ENCODE data around the gene KLK15. TPM values are rescaled to one million over a fixed set of nuclear protein-coding genes. Genes with fewer than 3 reads are reported as not detected.

Gene KLK15, protein sequence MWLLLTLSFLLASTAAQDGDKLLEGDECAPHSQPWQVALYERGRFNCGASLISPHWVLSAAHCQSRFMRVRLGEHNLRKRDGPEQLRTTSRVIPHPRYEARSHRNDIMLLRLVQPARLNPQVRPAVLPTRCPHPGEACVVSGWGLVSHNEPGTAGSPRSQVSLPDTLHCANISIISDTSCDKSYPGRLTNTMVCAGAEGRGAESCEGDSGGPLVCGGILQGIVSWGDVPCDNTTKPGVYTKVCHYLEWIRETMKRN
- total RNA-seq = not detected
- not detected for polyA plus RNA-seq
- long read RNA-seq, donor 1 = 0 reads
- long read RNA-seq, donor 2 = 0 reads
- long read RNA-seq, donor 3 = 0 reads

DNA sequence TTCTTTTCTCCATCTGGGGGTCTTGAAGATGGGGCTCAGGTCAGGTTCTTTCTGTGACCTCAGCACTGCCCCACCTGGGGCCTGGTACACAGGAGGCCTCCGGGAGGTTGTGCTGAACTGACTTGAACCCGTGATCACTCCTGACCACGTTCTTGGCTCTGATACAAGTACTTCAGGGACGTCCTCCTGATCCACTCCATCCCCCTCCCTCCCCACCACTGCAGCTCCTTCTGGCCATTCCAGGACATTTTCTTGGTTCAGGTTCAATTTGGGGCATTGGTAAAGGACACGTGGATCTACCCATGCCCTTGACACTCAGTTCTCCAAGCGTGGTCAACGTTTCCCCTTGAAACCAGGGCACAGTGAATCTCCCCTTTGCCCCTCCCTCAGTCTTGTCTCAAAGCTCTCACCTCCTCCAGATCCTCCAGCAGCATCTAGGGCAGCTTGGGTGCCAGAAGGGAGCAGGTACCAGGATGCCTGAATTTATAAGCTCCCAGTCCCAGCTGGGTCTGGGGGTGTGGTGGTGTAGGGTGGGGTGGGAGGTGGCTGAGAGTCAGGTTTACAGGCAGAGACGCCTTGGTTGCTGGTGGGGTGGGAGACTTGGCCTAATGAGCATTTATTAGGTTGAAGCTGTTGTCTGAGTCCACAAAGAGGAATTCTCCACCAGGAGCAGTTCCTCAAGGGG is at the start of gene KLK15:
Gene KLK15, minus strand, starts transcription at position 458 of the 685 bp plus-strand sequence. CDS start 2,082 bp downstream, outside the sequence.
- Histone ChIP-seq H3K27ac (no peak within 1 kb of the TSS), H3K9me3 (no peaks in the 10 kb centered on the region), H3K36me3 (no peaks in the 10 kb centered on the region), H3K4me3 (no peak within 1 kb of the TSS), H3K27me3 (peaks cover 0 to 36% (median 12%) of the 10 kb centered on the region in 9 donors), H3K4me1 (peaks cover 0 to 12% (median 9%) of the 10 kb centered on the region in 12 donors)
- no peak for TF ChIP-seq POLR2A (IDR thresholded peaks at IDR 0.05)
- intact Hi-C loops (cut with DNase I) = no loop called here
- DNase-seq = no peak
- 63 to 70% (median 68%) methylated on average over 8 of the region's 8 CpGs for whole genome bisulfite sequencing, 4 donors
- no peak for ATAC-seq

DNA sequence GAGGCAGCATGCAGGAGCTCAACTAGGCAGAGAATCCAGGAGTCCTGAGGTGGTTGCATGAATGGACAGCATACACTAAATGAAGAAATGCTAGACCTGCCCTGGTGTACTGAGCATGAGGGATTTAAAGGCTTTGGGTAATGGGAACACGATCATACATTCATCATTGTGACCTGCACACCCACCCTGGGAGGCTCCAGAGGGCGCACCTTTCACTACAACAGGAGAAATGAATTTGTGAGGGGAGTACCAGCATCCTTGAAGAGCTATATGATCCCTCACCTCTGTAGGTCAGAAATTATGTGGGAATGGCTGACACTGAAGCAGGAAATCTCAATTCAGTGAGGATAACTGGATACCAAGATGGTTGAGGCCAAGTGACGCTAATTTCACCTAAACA is 48.8 kb upstream of the KLK15 start:
- intact Hi-C loops (cut with DNase I) = no loop called here
- H3K27me3 ChIP-seq = peaks cover 0 to 52% (median 4%) of the 10 kb centered on the region in 9 donors

DNA sequence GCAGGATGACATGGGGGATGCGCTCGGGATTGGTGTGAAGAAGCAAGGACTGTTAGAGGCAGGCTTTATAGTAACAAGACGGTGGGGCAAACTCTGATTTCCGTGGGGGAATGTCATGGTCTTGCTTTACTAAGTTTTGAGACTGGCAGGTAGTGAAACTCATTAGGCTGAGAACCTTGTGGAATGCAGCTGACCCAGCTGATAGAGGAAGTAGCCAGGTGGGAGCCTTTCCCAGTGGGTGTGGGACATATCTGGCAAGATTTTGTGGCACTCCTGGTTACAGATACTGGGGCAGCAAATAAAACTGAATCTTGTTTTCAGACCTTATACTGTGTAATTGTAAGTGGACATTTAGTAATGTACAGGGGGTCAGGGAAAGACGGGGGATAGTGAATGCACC is 46.9 kb upstream of the KLK15 start:
- Histone ChIP-seq H3K27ac (no peak overlapping the region), H3K4me3 (no peak overlapping the region), H3K36me3 (no peaks in the 10 kb centered on the region), H3K27me3 (peaks cover 0 to 52% (median 7%) of the 10 kb centered on the region in 9 donors), H3K4me1 (no peaks in the 10 kb centered on the region), H3K9me3 (no peaks in the 10 kb centered on the region)
- no peak for TF ChIP-seq POLR2A (IDR thresholded peaks at IDR 0.05)
- TF ChIP-seq, protein P1, sequence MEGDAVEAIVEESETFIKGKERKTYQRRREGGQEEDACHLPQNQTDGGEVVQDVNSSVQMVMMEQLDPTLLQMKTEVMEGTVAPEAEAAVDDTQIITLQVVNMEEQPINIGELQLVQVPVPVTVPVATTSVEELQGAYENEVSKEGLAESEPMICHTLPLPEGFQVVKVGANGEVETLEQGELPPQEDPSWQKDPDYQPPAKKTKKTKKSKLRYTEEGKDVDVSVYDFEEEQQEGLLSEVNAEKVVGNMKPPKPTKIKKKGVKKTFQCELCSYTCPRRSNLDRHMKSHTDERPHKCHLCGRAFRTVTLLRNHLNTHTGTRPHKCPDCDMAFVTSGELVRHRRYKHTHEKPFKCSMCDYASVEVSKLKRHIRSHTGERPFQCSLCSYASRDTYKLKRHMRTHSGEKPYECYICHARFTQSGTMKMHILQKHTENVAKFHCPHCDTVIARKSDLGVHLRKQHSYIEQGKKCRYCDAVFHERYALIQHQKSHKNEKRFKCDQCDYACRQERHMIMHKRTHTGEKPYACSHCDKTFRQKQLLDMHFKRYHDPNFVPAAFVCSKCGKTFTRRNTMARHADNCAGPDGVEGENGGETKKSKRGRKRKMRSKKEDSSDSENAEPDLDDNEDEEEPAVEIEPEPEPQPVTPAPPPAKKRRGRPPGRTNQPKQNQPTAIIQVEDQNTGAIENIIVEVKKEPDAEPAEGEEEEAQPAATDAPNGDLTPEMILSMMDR (IDR thresholded peaks at IDR 0.05) = no peak
- DNase-seq (no peak), ATAC-seq (no peak)
- 72 to 78% (median 75%) methylated on average over 5 of the region's 5 CpGs for WGBS, 4 donors
- intact Hi-C loops (cut with DNase I) = no loop called here

More for the DNA sequence above, 48.8 kb upstream of the KLK15 start:
- 47 to 54% (median 51%) methylated on average over 3 of the region's 3 CpGs for WGBS, 4 donors
- DNase-seq (no peak), ATAC-seq (no peak)
- H3K4me1 ChIP-seq = no peaks in the 10 kb centered on the region
- no peaks in the 10 kb centered on the region for H3K36me3 ChIP-seq
- H3K27ac ChIP-seq = no peak overlapping the region
- no peak for TF ChIP-seq POLR2A (IDR thresholded peaks at IDR 0.05)
- TF ChIP-seq, protein P1 (IDR thresholded peaks at IDR 0.05) = no peak
- no peaks in the 10 kb centered on the region for H3K9me3 ChIP-seq
- no peak overlapping the region for H3K4me3 ChIP-seq

DNA sequence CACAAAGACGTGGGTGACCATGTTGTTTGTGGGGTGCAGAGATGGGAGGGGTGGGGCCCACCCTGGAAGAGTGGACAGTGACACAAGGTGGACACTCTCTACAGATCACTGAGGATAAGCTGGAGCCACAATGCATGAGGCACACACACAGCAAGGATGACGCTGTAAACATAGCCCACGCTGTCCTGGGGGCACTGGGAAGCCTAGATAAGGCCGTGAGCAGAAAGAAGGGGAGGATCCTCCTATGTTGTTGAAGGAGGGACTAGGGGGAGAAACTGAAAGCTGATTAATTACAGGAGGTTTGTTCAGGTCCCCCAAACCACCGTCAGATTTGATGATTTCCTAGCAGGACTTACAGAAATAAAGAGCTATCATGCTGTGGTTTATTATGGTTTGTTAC is 45.5 kb upstream of the KLK15 start:
- ATAC-seq (no peak), DNase-seq (no peak)
- H3K4me1 ChIP-seq = no peaks in the 10 kb centered on the region
- peaks cover 0 to 51% (median 11%) of the 10 kb centered on the region in 9 donors for H3K27me3 ChIP-seq
- 41 to 49% (median 46%) methylated on average over 5 of the region's 5 CpGs for WGBS, 4 donors
- no peaks in the 10 kb centered on the region for H3K9me3 ChIP-seq
- TF ChIP-seq, protein P1 (IDR thresholded peaks at IDR 0.05) = no peak
- TF ChIP-seq POLR2A (IDR thresholded peaks at IDR 0.05) = no peak
- no peak overlapping the region for H3K4me3 ChIP-seq
- H3K27ac ChIP-seq = no peak overlapping the region
- intact Hi-C loops (cut with DNase I) = no loop called here
- H3K36me3 ChIP-seq = no peaks in the 10 kb centered on the region

All from heart left ventricle (tissue), 16 donors.